Panc1 (cell line): ENCODE measurements around the gene FGA.

Experiments
- POLR2AphosphoS5 ChIP-seq: IDR thresholded peaks from 2 replicates; pipeline ENCODE4 v1.6.1; 2012; ENCODE audit warnings: mild to moderate bottlenecking, low read depth, low read length, moderate library complexity
- SIN3A ChIP-seq: IDR thresholded peaks from 2 replicates; pipeline ENCODE4 v1.6.1; 2012; ENCODE audit warnings: low read depth, mild to moderate bottlenecking, low read length, moderate library complexity, borderline replicate concordance; ENCODE audit not compliant: insufficient read depth
- TCF7L2 ChIP-seq: IDR thresholded peaks from 2 replicates; pipeline ENCODE4 v1.6.1; 2011; ENCODE audit warnings: mild to moderate bottlenecking, low read depth, low read length, inconsistent platforms
- TF ChIP-seq, protein P1 (sequence below): fragments of 450-650 bp; IDR thresholded peaks from 2 replicates; pipeline ENCODE4 v1.5.1; 2017; ENCODE audit warnings: mild to moderate bottlenecking
- TF ChIP-seq, protein P2 (sequence below), 2 experiments: IDR thresholded peaks; 2 replicates each; pipeline ENCODE4 v1.6.1; 2011 to 2012; ENCODE audit warnings: low read depth in 2 of 2, control low read depth in 1 of 2, low read length in 1 of 2, mild to moderate bottlenecking in 1 of 2, moderate library complexity in 1 of 2; ENCODE audit not compliant: insufficient read depth in 1 of 2

DNA sequence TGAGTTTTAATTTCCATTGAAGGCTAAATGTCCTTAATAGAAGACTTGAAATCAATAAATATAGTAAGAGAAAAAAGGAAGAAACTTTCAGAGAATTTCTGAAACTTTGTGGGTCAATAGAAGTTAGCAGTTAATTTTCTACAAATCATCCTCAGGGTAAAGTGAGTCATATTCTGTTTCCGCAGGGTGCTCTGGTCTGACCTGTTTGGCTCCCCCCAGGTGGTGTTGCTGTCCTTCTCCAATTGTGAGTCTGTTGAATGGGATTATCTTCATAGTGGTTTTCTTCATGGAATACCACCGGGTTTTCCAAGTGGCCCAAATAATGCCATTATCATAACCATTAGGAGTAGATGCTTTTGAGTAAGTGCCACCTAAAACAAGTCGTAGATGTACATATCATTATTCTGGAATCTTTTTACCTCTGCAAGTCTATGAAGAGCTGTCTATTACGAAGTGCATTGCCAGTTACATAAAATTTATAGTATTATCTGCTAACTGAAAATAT, 14.2 kb upstream of the FGA start:
- TF ChIP-seq, protein P1, sequence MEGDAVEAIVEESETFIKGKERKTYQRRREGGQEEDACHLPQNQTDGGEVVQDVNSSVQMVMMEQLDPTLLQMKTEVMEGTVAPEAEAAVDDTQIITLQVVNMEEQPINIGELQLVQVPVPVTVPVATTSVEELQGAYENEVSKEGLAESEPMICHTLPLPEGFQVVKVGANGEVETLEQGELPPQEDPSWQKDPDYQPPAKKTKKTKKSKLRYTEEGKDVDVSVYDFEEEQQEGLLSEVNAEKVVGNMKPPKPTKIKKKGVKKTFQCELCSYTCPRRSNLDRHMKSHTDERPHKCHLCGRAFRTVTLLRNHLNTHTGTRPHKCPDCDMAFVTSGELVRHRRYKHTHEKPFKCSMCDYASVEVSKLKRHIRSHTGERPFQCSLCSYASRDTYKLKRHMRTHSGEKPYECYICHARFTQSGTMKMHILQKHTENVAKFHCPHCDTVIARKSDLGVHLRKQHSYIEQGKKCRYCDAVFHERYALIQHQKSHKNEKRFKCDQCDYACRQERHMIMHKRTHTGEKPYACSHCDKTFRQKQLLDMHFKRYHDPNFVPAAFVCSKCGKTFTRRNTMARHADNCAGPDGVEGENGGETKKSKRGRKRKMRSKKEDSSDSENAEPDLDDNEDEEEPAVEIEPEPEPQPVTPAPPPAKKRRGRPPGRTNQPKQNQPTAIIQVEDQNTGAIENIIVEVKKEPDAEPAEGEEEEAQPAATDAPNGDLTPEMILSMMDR, result no peak
- TF ChIP-seq, protein P2, sequence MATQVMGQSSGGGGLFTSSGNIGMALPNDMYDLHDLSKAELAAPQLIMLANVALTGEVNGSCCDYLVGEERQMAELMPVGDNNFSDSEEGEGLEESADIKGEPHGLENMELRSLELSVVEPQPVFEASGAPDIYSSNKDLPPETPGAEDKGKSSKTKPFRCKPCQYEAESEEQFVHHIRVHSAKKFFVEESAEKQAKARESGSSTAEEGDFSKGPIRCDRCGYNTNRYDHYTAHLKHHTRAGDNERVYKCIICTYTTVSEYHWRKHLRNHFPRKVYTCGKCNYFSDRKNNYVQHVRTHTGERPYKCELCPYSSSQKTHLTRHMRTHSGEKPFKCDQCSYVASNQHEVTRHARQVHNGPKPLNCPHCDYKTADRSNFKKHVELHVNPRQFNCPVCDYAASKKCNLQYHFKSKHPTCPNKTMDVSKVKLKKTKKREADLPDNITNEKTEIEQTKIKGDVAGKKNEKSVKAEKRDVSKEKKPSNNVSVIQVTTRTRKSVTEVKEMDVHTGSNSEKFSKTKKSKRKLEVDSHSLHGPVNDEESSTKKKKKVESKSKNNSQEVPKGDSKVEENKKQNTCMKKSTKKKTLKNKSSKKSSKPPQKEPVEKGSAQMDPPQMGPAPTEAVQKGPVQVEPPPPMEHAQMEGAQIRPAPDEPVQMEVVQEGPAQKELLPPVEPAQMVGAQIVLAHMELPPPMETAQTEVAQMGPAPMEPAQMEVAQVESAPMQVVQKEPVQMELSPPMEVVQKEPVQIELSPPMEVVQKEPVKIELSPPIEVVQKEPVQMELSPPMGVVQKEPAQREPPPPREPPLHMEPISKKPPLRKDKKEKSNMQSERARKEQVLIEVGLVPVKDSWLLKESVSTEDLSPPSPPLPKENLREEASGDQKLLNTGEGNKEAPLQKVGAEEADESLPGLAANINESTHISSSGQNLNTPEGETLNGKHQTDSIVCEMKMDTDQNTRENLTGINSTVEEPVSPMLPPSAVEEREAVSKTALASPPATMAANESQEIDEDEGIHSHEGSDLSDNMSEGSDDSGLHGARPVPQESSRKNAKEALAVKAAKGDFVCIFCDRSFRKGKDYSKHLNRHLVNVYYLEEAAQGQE (IDR thresholded peaks at IDR 0.05; ENCODE audit: insufficient read depth in 1 of 2, low read depth in 2 of 2, low read length in 1 of 2), result no peak
- TF ChIP-seq POLR2AphosphoS5, result no peak
- no peak for TF ChIP-seq SIN3A
- no peak for TF ChIP-seq TCF7L2
